Measurements from ENCODE around the gene PLEKHA5. TPM values are rescaled to one million over a fixed set of nuclear protein-coding genes. Genes with fewer than 3 reads are reported as not detected.

The PLEKHA5 gene
- total RNA-seq, 1 donor, result 82.2 TPM

DNA sequence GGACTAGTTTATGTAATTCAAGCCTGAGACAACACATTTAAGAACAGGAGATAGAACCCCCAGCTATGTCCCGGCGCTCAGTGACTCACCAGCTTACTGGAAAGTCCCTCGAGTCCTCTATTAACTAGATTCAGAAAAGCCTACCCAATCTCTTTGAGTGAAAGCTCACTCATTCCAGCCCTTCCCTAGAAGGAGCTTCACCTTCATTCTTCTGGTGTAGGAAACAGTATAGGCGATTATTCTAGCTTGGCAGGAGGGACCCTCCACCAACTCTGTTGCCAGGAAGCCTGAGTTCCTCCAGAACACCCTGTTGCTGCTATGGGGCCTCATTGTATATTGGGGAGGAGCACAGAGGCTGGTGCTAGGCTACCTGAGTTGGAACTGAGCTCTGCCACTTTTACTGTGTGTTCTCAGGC is 252.6 kb downstream of the PLEKHA5 start:
- Histone ChIP-seq H3K27me3 (ENCODE audit: insufficient read depth, low read length) (no peaks in the 10 kb centered on the region), H2AFZ (ENCODE audit: low read length) (no peak overlapping the region), H3K4me3 (ENCODE audit: insufficient read depth, low read length) (no peak overlapping the region), H3K79me2 (ENCODE audit: insufficient read depth, low read length) (no peaks in the 10 kb centered on the region), H3K4me1 (ENCODE audit: insufficient read depth, low read length) (peaks cover 10% of the 10 kb centered on the region), H3K27ac (ENCODE audit: low read depth, low read length) (peak overlapping the region; percentile 63), H4K20me1 (ENCODE audit: insufficient read depth, low read length) (no peaks in the 10 kb centered on the region), H3K9me3 (ENCODE audit: low read depth, low read length) (no peaks in the 10 kb centered on the region), H3K36me3 (ENCODE audit: insufficient read depth, low read length) (no peaks in the 10 kb centered on the region), H3K4me2 (ENCODE audit: insufficient read depth, low read length) (peak overlapping the region; percentile 38)
- DNase-seq (ENCODE audit: insufficient read length, low spot score, missing footprints), result peak; percentile 96
- TF ChIP-seq, protein P1, sequence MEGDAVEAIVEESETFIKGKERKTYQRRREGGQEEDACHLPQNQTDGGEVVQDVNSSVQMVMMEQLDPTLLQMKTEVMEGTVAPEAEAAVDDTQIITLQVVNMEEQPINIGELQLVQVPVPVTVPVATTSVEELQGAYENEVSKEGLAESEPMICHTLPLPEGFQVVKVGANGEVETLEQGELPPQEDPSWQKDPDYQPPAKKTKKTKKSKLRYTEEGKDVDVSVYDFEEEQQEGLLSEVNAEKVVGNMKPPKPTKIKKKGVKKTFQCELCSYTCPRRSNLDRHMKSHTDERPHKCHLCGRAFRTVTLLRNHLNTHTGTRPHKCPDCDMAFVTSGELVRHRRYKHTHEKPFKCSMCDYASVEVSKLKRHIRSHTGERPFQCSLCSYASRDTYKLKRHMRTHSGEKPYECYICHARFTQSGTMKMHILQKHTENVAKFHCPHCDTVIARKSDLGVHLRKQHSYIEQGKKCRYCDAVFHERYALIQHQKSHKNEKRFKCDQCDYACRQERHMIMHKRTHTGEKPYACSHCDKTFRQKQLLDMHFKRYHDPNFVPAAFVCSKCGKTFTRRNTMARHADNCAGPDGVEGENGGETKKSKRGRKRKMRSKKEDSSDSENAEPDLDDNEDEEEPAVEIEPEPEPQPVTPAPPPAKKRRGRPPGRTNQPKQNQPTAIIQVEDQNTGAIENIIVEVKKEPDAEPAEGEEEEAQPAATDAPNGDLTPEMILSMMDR (IDR thresholded peaks at IDR 0.05; ENCODE audit: extremely low read depth, low read depth, low read length), result no peak

DNA sequence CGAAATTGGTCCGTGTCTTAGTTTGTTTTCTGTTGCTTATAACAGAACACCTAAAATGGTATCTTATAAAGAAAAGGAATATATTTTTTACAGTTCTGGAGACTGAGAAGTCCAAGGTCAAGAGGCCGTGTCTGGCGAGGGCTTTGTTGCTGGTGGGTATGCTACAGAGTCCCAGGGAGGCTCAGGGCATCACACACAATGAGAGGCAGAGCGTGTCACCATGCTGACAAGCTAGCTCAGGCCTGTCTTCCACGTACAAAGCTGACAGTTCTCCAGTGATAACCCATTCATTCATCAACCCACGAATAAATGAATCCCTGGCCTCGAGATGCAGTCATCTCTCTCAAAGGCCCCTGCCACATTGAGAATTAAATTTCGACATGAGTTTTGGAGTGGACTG is 253.0 kb downstream of the PLEKHA5 start:
- Histone ChIP-seq H2AFZ (ENCODE audit: low read length) (no peak overlapping the region), H3K4me3 (ENCODE audit: insufficient read depth, low read length) (no peak overlapping the region), H3K9me3 (ENCODE audit: low read depth, low read length) (no peaks in the 10 kb centered on the region), H3K4me2 (ENCODE audit: insufficient read depth, low read length) (peak overlapping the region; percentile 38), H3K36me3 (ENCODE audit: insufficient read depth, low read length) (no peaks in the 10 kb centered on the region), H4K20me1 (ENCODE audit: insufficient read depth, low read length) (no peaks in the 10 kb centered on the region), H3K27me3 (ENCODE audit: insufficient read depth, low read length) (no peaks in the 10 kb centered on the region), H3K79me2 (ENCODE audit: insufficient read depth, low read length) (no peaks in the 10 kb centered on the region), H3K27ac (ENCODE audit: low read depth, low read length) (peak overlapping the region; percentile 63), H3K4me1 (ENCODE audit: insufficient read depth, low read length) (peaks cover 10% of the 10 kb centered on the region)
- TF ChIP-seq, protein P1 (IDR thresholded peaks at IDR 0.05; ENCODE audit: extremely low read depth, low read depth, low read length), result no peak
- DNase-seq (ENCODE audit: insufficient read length, low spot score, missing footprints), result no peak

DNA sequence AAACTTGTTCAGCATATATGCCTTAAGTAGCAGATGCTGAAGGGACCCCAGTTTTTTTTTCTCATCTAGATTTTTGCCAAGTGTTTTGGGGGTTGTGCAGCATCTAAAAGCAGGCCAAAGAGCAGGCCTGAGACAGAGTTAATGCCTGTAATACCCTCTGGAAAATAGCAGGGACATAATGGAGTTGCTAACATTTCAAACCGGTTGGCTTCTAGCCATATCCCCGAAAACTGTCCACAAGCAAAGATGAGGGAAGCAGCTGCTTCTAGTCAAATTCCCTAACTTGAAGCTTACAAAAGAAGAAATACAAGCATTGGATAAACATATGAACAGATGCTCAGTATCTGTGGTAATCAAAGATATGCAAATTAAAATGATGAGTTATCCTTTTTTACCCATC is 257.6 kb downstream of the PLEKHA5 start:
- Histone ChIP-seq H3K4me1 (ENCODE audit: insufficient read depth, low read length) (peaks cover 3% of the 10 kb centered on the region), H2AFZ (ENCODE audit: low read length) (no peak overlapping the region), H3K79me2 (ENCODE audit: insufficient read depth, low read length) (no peaks in the 10 kb centered on the region), H3K27ac (ENCODE audit: low read depth, low read length) (no peak overlapping the region), H3K4me3 (ENCODE audit: insufficient read depth, low read length) (no peak overlapping the region), H3K27me3 (ENCODE audit: insufficient read depth, low read length) (no peaks in the 10 kb centered on the region), H3K4me2 (ENCODE audit: insufficient read depth, low read length) (no peak overlapping the region), H3K9me3 (ENCODE audit: low read depth, low read length) (no peaks in the 10 kb centered on the region), H3K36me3 (ENCODE audit: insufficient read depth, low read length) (no peaks in the 10 kb centered on the region), H4K20me1 (ENCODE audit: insufficient read depth, low read length) (no peaks in the 10 kb centered on the region)
- TF ChIP-seq, protein P1 (IDR thresholded peaks at IDR 0.05; ENCODE audit: extremely low read depth, low read depth, low read length), result no peak
- no peak for DNase-seq (ENCODE audit: insufficient read length, low spot score, missing footprints)

DNA sequence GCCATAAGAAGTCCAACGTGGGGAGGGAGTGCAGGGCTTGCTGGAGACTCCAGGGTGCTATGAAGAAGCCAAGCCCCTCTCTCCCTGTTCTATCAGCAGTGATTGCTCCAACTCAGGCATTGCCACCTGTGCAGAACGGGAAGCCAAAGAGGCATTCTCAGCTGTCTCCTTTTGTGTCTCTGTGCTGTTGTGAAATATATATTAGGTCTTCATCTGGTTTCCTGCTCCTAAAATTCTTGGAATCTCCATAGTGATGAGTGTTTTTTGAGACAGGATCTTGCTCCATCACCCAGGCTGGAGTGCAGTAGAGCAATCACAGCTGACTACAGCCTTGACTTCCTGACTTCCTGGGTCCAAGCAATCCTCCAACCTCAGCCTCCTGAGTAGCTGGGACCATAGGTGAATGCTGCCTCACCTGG is 258.6 kb downstream of the PLEKHA5 start:
- no peaks in the 10 kb centered on the region for H4K20me1 ChIP-seq (ENCODE audit: insufficient read depth, low read length)
- no peak overlapping the region for H3K4me3 ChIP-seq (ENCODE audit: insufficient read depth, low read length)
- H3K27ac ChIP-seq (ENCODE audit: low read depth, low read length), result no peak overlapping the region
- H3K4me2 ChIP-seq (ENCODE audit: insufficient read depth, low read length), result no peak overlapping the region
- DNase-seq (ENCODE audit: insufficient read length, low spot score, missing footprints), result peak; percentile 3
- no peaks in the 10 kb centered on the region for H3K79me2 ChIP-seq (ENCODE audit: insufficient read depth, low read length)
- no peaks in the 10 kb centered on the region for H3K9me3 ChIP-seq (ENCODE audit: low read depth, low read length)
- H3K27me3 ChIP-seq (ENCODE audit: insufficient read depth, low read length), result no peaks in the 10 kb centered on the region
- H2AFZ ChIP-seq (ENCODE audit: low read length), result no peak overlapping the region
- no peaks in the 10 kb centered on the region for H3K4me1 ChIP-seq (ENCODE audit: insufficient read depth, low read length)
- TF ChIP-seq, protein P1 (IDR thresholded peaks at IDR 0.05; ENCODE audit: extremely low read depth, low read depth, low read length), result no peak
- no peaks in the 10 kb centered on the region for H3K36me3 ChIP-seq (ENCODE audit: insufficient read depth, low read length)
